GM12892 (cell line): Measurements from ENCODE around the gene ARHGAP26.

Experiments
- POLR2A ChIP-seq: IDR thresholded peaks from 2 replicates; pipeline ENCODE4 v1.6.1; 2011; ENCODE audit warnings: low read depth, low read length, control low read depth
- POLR2AphosphoS5 ChIP-seq: IDR thresholded peaks from 2 replicates; pipeline ENCODE4 v1.6.1; 2011; ENCODE audit warnings: low read depth, low read length, control low read depth

GRCh38 chr5:142961440-142962173 is 191.4 kb downstream of the ARHGAP26 start:
- no peak for TF ChIP-seq POLR2A
- TF ChIP-seq POLR2AphosphoS5, result no peak
